ENCODE measurements around the gene CITED4.

GRCh38 chr1:40851643-40852042 lies 10.5 kb downstream of the CITED4 start:
- no peak for TF ChIP-seq POLR2A (IDR thresholded peaks at IDR 0.05)
- TF ChIP-seq, protein P1, sequence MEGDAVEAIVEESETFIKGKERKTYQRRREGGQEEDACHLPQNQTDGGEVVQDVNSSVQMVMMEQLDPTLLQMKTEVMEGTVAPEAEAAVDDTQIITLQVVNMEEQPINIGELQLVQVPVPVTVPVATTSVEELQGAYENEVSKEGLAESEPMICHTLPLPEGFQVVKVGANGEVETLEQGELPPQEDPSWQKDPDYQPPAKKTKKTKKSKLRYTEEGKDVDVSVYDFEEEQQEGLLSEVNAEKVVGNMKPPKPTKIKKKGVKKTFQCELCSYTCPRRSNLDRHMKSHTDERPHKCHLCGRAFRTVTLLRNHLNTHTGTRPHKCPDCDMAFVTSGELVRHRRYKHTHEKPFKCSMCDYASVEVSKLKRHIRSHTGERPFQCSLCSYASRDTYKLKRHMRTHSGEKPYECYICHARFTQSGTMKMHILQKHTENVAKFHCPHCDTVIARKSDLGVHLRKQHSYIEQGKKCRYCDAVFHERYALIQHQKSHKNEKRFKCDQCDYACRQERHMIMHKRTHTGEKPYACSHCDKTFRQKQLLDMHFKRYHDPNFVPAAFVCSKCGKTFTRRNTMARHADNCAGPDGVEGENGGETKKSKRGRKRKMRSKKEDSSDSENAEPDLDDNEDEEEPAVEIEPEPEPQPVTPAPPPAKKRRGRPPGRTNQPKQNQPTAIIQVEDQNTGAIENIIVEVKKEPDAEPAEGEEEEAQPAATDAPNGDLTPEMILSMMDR (IDR thresholded peaks at IDR 0.05): no peak

All from testis (tissue), 2 donors.